HG03196 (cell line): ENCODE results near the gene SGCA.

Experiments used
- ATAC-seq: cut with Tn5 transposase; IDR thresholded peaks from one replicate; pipeline ENCODE4 v1.9.1; 2021; ENCODE audit not compliant: unreplicated experiment

SGCA gene

DNA sequence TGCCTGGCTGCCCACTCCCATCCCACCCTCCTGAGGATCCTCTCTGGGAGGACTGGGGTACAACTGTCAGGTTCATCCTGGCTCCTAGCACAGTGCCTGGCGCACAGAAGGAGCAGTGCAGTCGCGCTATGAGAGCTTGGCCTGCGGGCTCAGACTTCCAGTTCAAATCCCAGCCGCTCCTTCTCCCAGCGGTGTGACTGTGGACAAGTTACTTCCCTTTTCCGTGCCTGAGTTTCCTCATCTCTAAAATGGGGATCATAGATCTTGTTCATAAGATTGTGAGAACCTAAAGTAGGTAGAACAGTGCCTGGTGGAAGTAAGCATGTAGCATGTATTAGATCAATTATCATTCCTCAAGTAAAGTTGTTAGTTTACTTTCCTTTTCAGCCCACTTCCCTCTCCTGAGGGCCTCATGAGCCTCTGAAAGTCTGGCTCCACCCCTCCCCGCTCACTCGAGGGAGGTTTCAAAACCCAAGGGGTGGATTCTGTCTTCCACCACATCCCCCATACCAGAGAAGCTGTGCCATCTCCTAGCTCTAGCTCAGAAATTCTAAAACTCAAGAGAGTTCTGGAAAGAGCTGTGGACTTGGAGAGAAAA lies 55.6 kb downstream of the SGCA start:
- ATAC-seq = no peak

DNA sequence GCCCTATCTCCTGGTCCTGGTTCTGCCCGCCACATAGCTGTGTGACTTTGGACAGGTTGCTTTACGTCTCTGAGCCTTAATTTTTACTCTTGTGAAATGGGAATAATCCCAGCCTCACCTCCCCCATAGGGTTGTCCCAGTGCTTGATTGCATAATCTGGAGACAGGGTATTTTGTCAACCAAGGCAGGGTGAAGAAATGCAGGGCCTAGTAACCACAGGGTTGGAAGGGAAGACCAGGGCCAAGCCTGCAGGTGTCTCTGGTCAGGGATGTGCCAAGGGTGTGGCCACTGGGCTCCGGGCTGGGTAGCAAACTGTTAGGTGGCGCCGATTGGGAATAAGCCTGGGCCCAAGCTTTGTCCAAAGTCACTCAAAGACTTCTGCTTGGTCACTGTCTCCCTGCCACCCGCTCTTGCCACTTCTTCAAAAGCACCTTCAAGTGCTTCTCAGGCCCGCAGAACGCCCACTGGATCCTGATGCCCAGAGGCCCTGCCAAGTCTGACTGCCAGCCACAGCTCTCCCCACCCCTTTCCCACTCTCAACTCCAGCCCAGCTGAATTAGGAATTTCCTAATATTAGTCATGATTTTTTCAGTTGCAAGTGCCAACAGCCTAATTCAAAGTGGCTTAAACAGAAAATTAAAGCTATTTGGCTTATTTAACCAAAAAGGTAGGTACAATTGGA lies 56.2 kb downstream of the SGCA start:
- no peak for ATAC-seq

- ATAC-seq = no peak
Observed at GRCh38 chr17:50222922-50223321, 57.1 kb downstream of the SGCA start.
